Mammary epithelial cell (primary cell): ENCODE data around the gene SLC35G3.

Experiments used
- CTCF ChIP-seq, 2 donors: IDR thresholded peaks in 1 of 2; conservative IDR thresholded peaks in 1 of 2; 2 replicates each; pipeline ENCODE4 v1.5.1; 2011 to 2012; ENCODE audit warnings: inconsistent platforms in 2 of 2, low read length in 2 of 2, mild to moderate bottlenecking in 2 of 2, control low read depth in 1 of 2, low read depth in 1 of 2; ENCODE audit not compliant: insufficient read depth in 1 of 2; ENCODE audit errors: extremely low read depth in 1 of 2
- EZH2 ChIP-seq: IDR thresholded peaks from 2 replicates; pipeline ENCODE4 v1.6.1; 2012; ENCODE audit warnings: low read length, inconsistent platforms, borderline replicate concordance

GRCh38 chr17:35175638-35176415, 18.4 kb downstream of the SLC35G3 start:
- TF ChIP-seq CTCF (conservative IDR thresholded peaks at IDR 0.05 in 1 of 2, IDR thresholded peaks at IDR 0.05 in 1 of 2; ENCODE audit: extremely low read depth in 1 of 2, insufficient read depth in 1 of 2, low read depth in 1 of 2, low read length in 2 of 2) (no peak), EZH2 (no peak)
